CD8-positive, alpha-beta memory T cell (primary cell): ENCODE measurements around the gene RUFY1. TPM values are rescaled to one million over a fixed set of nuclear protein-coding genes. Genes with fewer than 3 reads are reported as not detected.
"Not testable (repeated sequence)": the region's sequence is repeated elsewhere in the genome, so short reads cannot be mapped to it uniquely, and the experiment has no call there.

Experiments used
- CTCF ChIA-PET: fragments of 350-600 bp; sonication (Branson Sonifier 250); formaldehyde crosslinking; loops from one replicate; lab custom pipeline; 2021; ENCODE audit warnings: antibody characterized with exemption; lab: Charles Lee
- POLR2A ChIA-PET: fragments of 350-600 bp; sonication (Branson Sonifier 250); formaldehyde crosslinking; loops from one replicate; lab custom pipeline; 2021; ENCODE audit warnings: antibody characterized with exemption; lab: Charles Lee
- DNase-seq, 5 donors: peaks; one replicate each; pipeline versions ENCODE4 v3.0.0 to v3.0.0-alpha.2; 2020 to 2022; ENCODE audit warnings: mixed read lengths in 1 of 5
- H3K27ac ChIP-seq: one replicate; pipeline ENCODE4 v1.7.0; 2013; ENCODE audit warnings: low read depth, mild to moderate bottlenecking, low read length, moderate library complexity
- H3K27me3 ChIP-seq: 2 replicates; pipeline ENCODE4 v1.7.0; 2013; ENCODE audit warnings: low read length, mild to moderate bottlenecking; ENCODE audit not compliant: insufficient read depth, poor library complexity, severe bottlenecking
- H3K36me3 ChIP-seq: 2 replicates; pipeline ENCODE4 v1.7.0; 2013; ENCODE audit warnings: mild to moderate bottlenecking, low read length, moderate library complexity; ENCODE audit not compliant: insufficient read depth
- H3K4me1 ChIP-seq: 2 replicates; pipeline ENCODE4 v1.7.0; 2013; ENCODE audit warnings: mild to moderate bottlenecking, low read length, moderate library complexity; ENCODE audit not compliant: insufficient read depth
- H3K4me3 ChIP-seq: 2 replicates; pipeline ENCODE4 v1.7.0; 2013; ENCODE audit warnings: mild to moderate bottlenecking, low read length
- H3K9me3 ChIP-seq: 2 replicates; pipeline ENCODE4 v1.7.0; 2013; ENCODE audit warnings: mild to moderate bottlenecking, low read length
- H3K27ac Mint-ChIP-seq, 8 donors: one replicate each; pipeline ENCODE4 v1.8.0; 2020 to 2021; ENCODE audit warnings: mixed read lengths in 8 of 8, mild to moderate bottlenecking in 6 of 8, inconsistent platforms in 3 of 8, moderate library complexity in 3 of 8
- H3K27me3 Mint-ChIP-seq, 2 donors: one replicate each; pipeline ENCODE4 v1.8.0; 2020 to 2021; ENCODE audit warnings: mixed read lengths in 2 of 2, mild to moderate bottlenecking in 1 of 2, moderate library complexity in 1 of 2
- H3K36me3 Mint-ChIP-seq, 3 donors: one replicate each; pipeline ENCODE4 v1.8.0; 2020 to 2021; ENCODE audit warnings: mixed read lengths in 3 of 3, inconsistent platforms in 1 of 3, mild to moderate bottlenecking in 1 of 3
- H3K4me1 Mint-ChIP-seq, 3 donors: one replicate each; pipeline ENCODE4 v1.8.0; 2020 to 2021; ENCODE audit warnings: mixed read lengths in 3 of 3, inconsistent platforms in 1 of 3, mild to moderate bottlenecking in 1 of 3
- H3K4me3 Mint-ChIP-seq, 7 donors: one replicate each; pipeline ENCODE4 v1.8.0; 2020 to 2021; ENCODE audit warnings: mixed read lengths in 7 of 7, mild to moderate bottlenecking in 6 of 7, moderate library complexity in 4 of 7, inconsistent platforms in 2 of 7
- H3K9me3 Mint-ChIP-seq, 5 donors: one replicate each; pipeline ENCODE4 v1.8.0; 2020 to 2022; ENCODE audit warnings: mixed read lengths in 5 of 5, mild to moderate bottlenecking in 3 of 5, moderate library complexity in 2 of 5, inconsistent platforms in 1 of 5
- polyA plus RNA-seq: library from polyadenylated mRNA; unstranded; fragments of 300-500 nt; fragmentation: Illumina TruSeq; gene quantifications from one replicate; pipeline ENCODE4 v1.2.3, GENCODE V29; 2021
- total RNA-seq, 2 experiments: library from RNA; stranded (reverse); gene quantifications; one replicate each; pipeline ENCODE4 v1.2.3, GENCODE V29; 2021

The RUFY1 gene
- total and polyA plus RNA-seq, 3 experiments from 2014 or later, result 32.6 to 41.9 (median 40.4) TPM

DNA sequence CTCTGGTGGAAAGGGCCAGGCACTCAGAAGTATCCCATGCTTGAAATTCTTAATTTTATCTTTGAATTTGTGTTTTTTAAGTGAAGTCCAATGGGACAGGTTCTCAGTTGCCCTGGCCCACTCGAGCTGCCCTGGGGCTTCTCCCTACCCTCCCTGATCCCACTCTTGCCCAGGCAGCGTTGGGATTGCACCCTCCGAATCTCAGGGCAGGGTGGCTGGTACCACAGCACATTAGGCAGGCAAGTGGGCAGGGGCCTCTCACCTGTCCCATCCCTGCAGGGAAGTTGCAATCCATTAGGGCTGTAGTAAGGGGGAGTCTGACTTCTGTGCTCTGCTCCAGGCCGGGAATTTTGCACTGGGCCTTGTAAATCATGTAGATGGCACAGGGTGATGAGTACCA lies 2.7 kb downstream of the RUFY1 start:
- POLR2A ChIA-PET, result no interaction called here
- Histone ChIP-seq H3K4me3 (no peak overlapping the region), H3K9me3 (no peaks in the 10 kb centered on the region), H3K4me1 (peaks cover 21% of the 10 kb centered on the region), H3K27me3 (no peaks in the 10 kb centered on the region), H3K36me3 (no peaks in the 10 kb centered on the region), H3K27ac (no peak overlapping the region)
- Mint-ChIP-seq H3K9me3 (no peaks in the 10 kb centered on the region), H3K27ac (no peak overlapping the region), H3K4me3 (peak overlapping the region in 3 of 7 donors; percentile 87 to 98 (median 97)), H3K4me1 (peaks cover 27 to 55% (median 33%) of the 10 kb centered on the region in 3 donors), H3K27me3 (no peaks in the 10 kb centered on the region), H3K36me3 (peaks cover 0 to 15% (median 1%) of the 10 kb centered on the region in 3 donors)
- no peak for DNase-seq
- CTCF ChIA-PET, result no interaction called here

- Histone ChIP-seq H3K36me3 (no peaks in the 10 kb centered on the region), H3K9me3 (no peaks in the 10 kb centered on the region), H3K27ac (no peak overlapping the region), H3K4me3 (no peak overlapping the region), H3K27me3 (no peaks in the 10 kb centered on the region), H3K4me1 (peaks cover 25% of the 10 kb centered on the region)
- H3K27me3 Mint-ChIP-seq, result no peaks in the 10 kb centered on the region
- ChIA-PET POLR2A (no interaction called here), CTCF (no interaction called here)
- peak overlapping the region in 2 of 7 donors; percentile 39 to 87 for H3K4me3 Mint-ChIP-seq
- no peak for DNase-seq
- H3K9me3 Mint-ChIP-seq, result no peaks in the 10 kb centered on the region
- H3K36me3 Mint-ChIP-seq, result peaks cover 0 to 16% (median 1%) of the 10 kb centered on the region in 3 donors
- peaks cover 31 to 61% (median 38%) of the 10 kb centered on the region in 3 donors for H3K4me1 Mint-ChIP-seq
- peak overlapping the region in 2 of 8 donors; percentile 8 to 42 for H3K27ac Mint-ChIP-seq
Observed at GRCh38 chr5:179553875-179554274, 3.5 kb downstream of the RUFY1 start.

DNA sequence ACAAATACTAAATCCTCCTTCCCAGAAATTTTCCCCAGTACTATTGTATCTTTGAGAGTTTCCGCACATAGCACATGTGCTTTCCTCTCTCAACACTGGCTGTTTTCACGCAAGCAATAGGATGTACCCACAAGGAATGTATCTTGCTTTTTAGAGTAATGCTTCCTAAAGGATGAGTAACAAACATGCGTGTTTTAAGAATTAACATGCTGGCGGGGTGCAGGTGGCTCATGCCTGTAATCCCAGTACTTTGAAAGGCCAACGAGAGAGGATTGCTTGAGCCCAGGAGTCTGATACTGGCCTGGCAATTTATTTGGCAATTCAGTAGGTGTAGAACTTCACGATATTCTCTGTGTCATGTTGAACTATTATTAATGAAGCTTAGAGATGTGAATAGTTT lies 4.6 kb downstream of the RUFY1 start:
- ChIA-PET CTCF (no interaction called here), POLR2A (no interaction called here)
- H3K27ac ChIP-seq, result no peak overlapping the region
- H3K4me3 ChIP-seq, result no peak overlapping the region
- H3K9me3 ChIP-seq, result no peaks in the 10 kb centered on the region
- H3K9me3 Mint-ChIP-seq, result no peaks in the 10 kb centered on the region
- no peak overlapping the region for H3K27ac Mint-ChIP-seq
- no peaks in the 10 kb centered on the region for H3K36me3 ChIP-seq
- no peak for DNase-seq
- peaks cover 0 to 22% (median 1%) of the 10 kb centered on the region in 3 donors for H3K36me3 Mint-ChIP-seq
- H3K4me3 Mint-ChIP-seq, result peak overlapping the region in 1 of 7 donors; percentile 73
- H3K27me3 Mint-ChIP-seq, result no peaks in the 10 kb centered on the region
- H3K27me3 ChIP-seq, result no peaks in the 10 kb centered on the region
- H3K4me1 ChIP-seq, result peaks cover 26% of the 10 kb centered on the region
- H3K4me1 Mint-ChIP-seq, result peaks cover 35 to 64% (median 42%) of the 10 kb centered on the region in 3 donors

- Mint-ChIP-seq H3K27ac (peak overlapping the region in 1 of 8 donors; percentile 85), H3K4me1 (peaks cover 20 to 46% (median 32%) of the 10 kb centered on the region in 3 donors), H3K36me3 (peaks cover 0 to 36% (median 5%) of the 10 kb centered on the region in 3 donors), H3K4me3 (peak overlapping the region in 4 of 7 donors; percentile 19 to 96 (median 55))
- CTCF ChIA-PET, result interaction anchor here (1.1 kb wide), 1 partner anchor 17 kb away, joined by 3 read pairs; no protein-coding TSS in a partner anchor
- not testable (repeated sequence) for H3K9me3 ChIP-seq, H3K4me3 ChIP-seq, H3K27me3 ChIP-seq, H3K9me3 Mint-ChIP-seq, H3K27me3 Mint-ChIP-seq, DNase-seq, H3K27ac ChIP-seq, H3K36me3 ChIP-seq
- peaks cover 13% of the 10 kb centered on the region for H3K4me1 ChIP-seq
- POLR2A ChIA-PET, result interaction anchor here (0.6 to 2.7 kb wide), 3 partner anchors 7 to 1354 kb away, joined by 4 to 25 read pairs (median 22); partner anchors contain the start of genes HNRNPAB, HNRNPH1 and RUFY1
Observed at GRCh38 chr5:179558261-179558799, 8.0 kb downstream of the RUFY1 start.

- Mint-ChIP-seq H3K27me3 (no peaks in the 10 kb centered on the region), H3K27ac (peak overlapping the region; percentile 25 to 96 (median 85)), H3K36me3 (peaks cover 3 to 41% (median 6%) of the 10 kb centered on the region in 3 donors), H3K4me1 (peaks cover 16 to 40% (median 28%) of the 10 kb centered on the region in 3 donors), H3K4me3 (peak overlapping the region; percentile 78 to 96 (median 87)), H3K9me3 (no peaks in the 10 kb centered on the region)
- H3K27ac ChIP-seq, result peak overlapping the region; percentile 58
- no peaks in the 10 kb centered on the region for H3K9me3 ChIP-seq
- POLR2A ChIA-PET, result interaction anchor here (2.3 to 2.7 kb wide), 2 partner anchors 8 to 65 kb away, joined by 22 to 25 read pairs; partner anchors contain the start of genes HNRNPH1 and RUFY1
- no peak for DNase-seq
- H3K4me3 ChIP-seq, result peak overlapping the region; percentile 95
- CTCF ChIA-PET, result interaction anchor here (1.1 to 2.4 kb wide), 2 partner anchors 8 to 16 kb away, joined by 3 to 11 read pairs; partner anchors contain the start of gene RUFY1
- no peaks in the 10 kb centered on the region for H3K27me3 ChIP-seq
- peaks cover 13% of the 10 kb centered on the region for H3K4me1 ChIP-seq
- peaks cover 6% of the 10 kb centered on the region for H3K36me3 ChIP-seq
Observed at GRCh38 chr5:179558932-179559283, 8.6 kb downstream of the RUFY1 start.

- CTCF ChIA-PET, result interaction anchor here (1.1 to 2.4 kb wide), 2 partner anchors 8 to 16 kb away, joined by 3 to 11 read pairs; partner anchors contain the start of gene RUFY1
- peak overlapping the region; percentile 95 for H3K4me3 ChIP-seq
- H3K4me1 Mint-ChIP-seq, result peaks cover 14 to 34% (median 23%) of the 10 kb centered on the region in 3 donors
Observed at GRCh38 chr5:179559284-179560252, 9.2 kb downstream of the RUFY1 start.

DNA sequence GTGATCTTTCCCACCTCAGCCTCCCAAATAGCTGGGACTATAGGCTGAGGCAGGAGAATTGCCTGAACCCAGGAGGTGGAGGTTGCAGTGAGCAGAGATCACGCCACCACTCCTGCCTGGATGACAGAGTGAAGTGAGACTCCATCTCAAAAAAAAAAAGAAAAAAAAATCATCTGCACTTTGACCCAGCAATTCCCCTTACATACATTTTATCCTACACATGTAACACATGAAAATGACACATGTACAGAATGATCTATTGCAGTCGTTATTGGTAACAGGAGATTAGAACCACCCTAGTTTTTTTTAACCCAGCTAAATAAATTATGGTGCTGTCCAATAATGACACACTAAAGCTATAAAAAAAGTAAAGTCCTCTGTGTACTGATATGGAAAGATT lies 14.2 kb downstream of the RUFY1 start:
- no peaks in the 10 kb centered on the region for H3K9me3 ChIP-seq
- Mint-ChIP-seq H3K27ac (no peak overlapping the region), H3K4me3 (peak overlapping the region in 1 of 7 donors; percentile 34), H3K27me3 (no peaks in the 10 kb centered on the region), H3K9me3 (no peaks in the 10 kb centered on the region), H3K36me3 (peaks cover 3 to 59% (median 13%) of the 10 kb centered on the region in 3 donors), H3K4me1 (peaks cover 4 to 8% (median 5%) of the 10 kb centered on the region in 3 donors)
- no peak overlapping the region for H3K27ac ChIP-seq
- CTCF ChIA-PET, result interaction anchor here (1.3 kb wide), 1 partner anchor 59 kb away, joined by 3 read pairs; the partner anchor contains the start of gene HNRNPH1
- POLR2A ChIA-PET, result interaction anchor here (0.6 kb wide), 1 partner anchor 53 kb away, joined by 3 read pairs; no protein-coding TSS in a partner anchor
- no peak for DNase-seq
- peaks cover 5% of the 10 kb centered on the region for H3K4me1 ChIP-seq
- peaks cover 19% of the 10 kb centered on the region for H3K36me3 ChIP-seq
- no peak overlapping the region for H3K4me3 ChIP-seq
- no peaks in the 10 kb centered on the region for H3K27me3 ChIP-seq

More at GRCh38 chr5:179559284-179560252, 9.2 kb downstream of the RUFY1 start:
- peak overlapping the region; percentile 78 to 96 (median 87) for H3K4me3 Mint-ChIP-seq
- H3K27ac Mint-ChIP-seq, result peak overlapping the region; percentile 82 to 96 (median 85)
- H3K36me3 ChIP-seq, result peaks cover 6% of the 10 kb centered on the region
- H3K9me3 ChIP-seq, result no peaks in the 10 kb centered on the region
- peaks cover 13% of the 10 kb centered on the region for H3K4me1 ChIP-seq
- POLR2A ChIA-PET, result interaction anchor here (0.6 to 2.7 kb wide), 3 partner anchors 9 to 142 kb away, joined by 4 to 25 read pairs (median 22); partner anchors contain the start of genes HNRNPH1 and RUFY1
- no peaks in the 10 kb centered on the region for H3K9me3 Mint-ChIP-seq
- H3K27ac ChIP-seq, result peak overlapping the region; percentile 58
- peak; percentile 81 to 92 (median 87) for DNase-seq
- H3K36me3 Mint-ChIP-seq, result peaks cover 3 to 43% (median 6%) of the 10 kb centered on the region in 3 donors
- no peaks in the 10 kb centered on the region for H3K27me3 ChIP-seq
- H3K27me3 Mint-ChIP-seq, result no peaks in the 10 kb centered on the region
